A549 (cell line): ENCODE measurements around the gene KCNMA1. TPM values are rescaled to one million over a fixed set of nuclear protein-coding genes. Genes with fewer than 3 reads are reported as not detected.
A peak's percentile ranks its signal among the peaks of the same experiment; 100 is the strongest.

Experiments
- ATAC-seq, 2 experiments: fragments of 200-7000 bp in 1 of 2; fragments of >200 bp in 1 of 2; cut with Nextera tagmentation in 1 of 2; cut with Tn5 transposase in 1 of 2; 3 replicates each; pipeline versions ENCODE4 v1.8.0 to v1.9.1; 2018 to 2020; ENCODE audit warnings: mild to moderate bottlenecking in 1 of 2, moderate library complexity in 1 of 2
- CTCF ChIA-PET: fragments of 300-600 bp; sonication (Branson Sonifier 250); formaldehyde crosslinking; extraction: SDS; loops from one replicate; lab custom pipeline; 2021; ENCODE audit warnings: antibody characterized with exemption, inconsistent platforms; lab: Yijun Ruan, JAX
- POLR2A ChIA-PET: fragments of 350-600 bp; formaldehyde crosslinking; extraction: SDS; loops from one replicate; lab custom pipeline; 2021; ENCODE audit warnings: antibody characterized with exemption, inconsistent platforms; lab: Yijun Ruan, JAX
- DNase-seq, 2 experiments: peaks; one replicate each; pipeline versions ENCODE4 v3.0.0 to v3.0.0-alpha.2; 2011 to 2016; ENCODE audit warnings: low read depth in 1 of 2, low spot score in 1 of 2
- FAIRE-seq: peaks from 2 replicates; lab custom pipeline; 2011; peaks lifted over from hg19 to GRCh38; lab: Jason Lieb, UNC
- H3K27ac ChIP-seq, 2 experiments: fragments of >200 bp; sonication (Bioruptor Twin); formaldehyde crosslinking; 3 replicates each; pipeline ENCODE4 v1.5.1; 2016 to 2017
- H3K4me1 ChIP-seq: fragments of >200 bp; sonication (Bioruptor Twin); formaldehyde crosslinking; 3 replicates; pipeline ENCODE4 v1.6.1; 2016
- H3K4me2 ChIP-seq: fragments of >200 bp; sonication (Bioruptor Twin); formaldehyde crosslinking; 3 replicates; pipeline ENCODE4 v1.6.1; 2016
- H3K4me3 ChIP-seq: fragments of >200 bp; sonication (Bioruptor Twin); formaldehyde crosslinking; 3 replicates; pipeline ENCODE4 v1.5.1; 2016
- H3K9me3 ChIP-seq: fragments of >200 bp; sonication (Bioruptor Twin); formaldehyde crosslinking; 3 replicates; pipeline ENCODE4 v1.6.1; 2016
- BCL3 ChIP-seq: fragments of >200 bp; sonication (Bioruptor Twin); formaldehyde crosslinking; IDR thresholded peaks from 3 replicates; pipeline ENCODE4 v1.6.1; 2016
- CBX2 ChIP-seq: fragments of 200-600 bp; sonication (generic); IDR thresholded peaks from 2 replicates; pipeline ENCODE4 v1.6.1; 2016; ENCODE audit warnings: low read depth, mild to moderate bottlenecking, borderline replicate concordance
- CBX8 ChIP-seq: fragments of 200-600 bp; sonication (generic); IDR thresholded peaks from 2 replicates; pipeline ENCODE4 v1.6.1; 2016
- CHD2 ChIP-seq: fragments of 150-350 bp; IDR thresholded peaks from 2 replicates; pipeline ENCODE4 v1.6.1; 2014; ENCODE audit warnings: low read length; ENCODE audit not compliant: partially characterized antibody
- CTCF ChIP-seq: fragments of >200 bp; sonication (Bioruptor Twin); formaldehyde crosslinking; IDR thresholded peaks from 3 replicates; pipeline ENCODE4 v1.5.1; 2016
- E2F6 ChIP-seq: IDR thresholded peaks from 2 replicates; pipeline ENCODE4 v1.6.1; 2012; ENCODE audit warnings: low read depth, borderline replicate concordance
- ELK1 ChIP-seq: fragments of 150-350 bp; IDR thresholded peaks from 2 replicates; pipeline ENCODE4 v1.6.1; 2014; ENCODE audit warnings: low read depth, mild to moderate bottlenecking, low read length
- EP300 ChIP-seq, 2 experiments: fragments of >200 bp; sonication (Bioruptor Twin); formaldehyde crosslinking; IDR thresholded peaks; 2 replicates in 1 of 2; 3 replicates in 1 of 2; pipeline ENCODE4 v1.6.1; 2016 to 2017
- FOSL2 ChIP-seq, 2 experiments: fragments of 450-650 bp in 1 of 2; fragments of >200 bp in 1 of 2; sonication (Bioruptor Twin) in 1 of 2; formaldehyde crosslinking; IDR thresholded peaks; 2 replicates each; pipeline versions ENCODE4 v1.5.0 to v1.6.1; 2016 to 2020; ENCODE audit warnings: mild to moderate bottlenecking in 1 of 2, moderate library complexity in 1 of 2
- HDAC2 ChIP-seq: fragments of 200-600 bp; sonication (generic); IDR thresholded peaks from 2 replicates; pipeline ENCODE4 v1.6.1; 2016
- HEYL ChIP-seq: fragments of 250-450 bp; sonication (Bioruptor Pico); IDR thresholded peaks from 2 replicates; pipeline ENCODE4 v1.8.0; 2021; ENCODE audit warnings: mild to moderate bottlenecking, moderate library complexity
- HMGXB4 ChIP-seq: fragments of 250-450 bp; sonication (Bioruptor Pico); IDR thresholded peaks from 2 replicates; pipeline ENCODE4 v1.5.0; 2021; ENCODE audit warnings: mild to moderate bottlenecking, moderate library complexity, borderline replicate concordance
- HOXB5 ChIP-seq: fragments of 250-450 bp; sonication (Bioruptor Pico); IDR thresholded peaks from 2 replicates; pipeline ENCODE4 v1.5.0; 2020; ENCODE audit warnings: mild to moderate bottlenecking, moderate library complexity
- JUN ChIP-seq, 2 experiments: fragments of >200 bp; sonication (Bioruptor Twin); formaldehyde crosslinking; IDR thresholded peaks; 2 replicates in 1 of 2; 3 replicates in 1 of 2; pipeline ENCODE4 v1.6.1; 2016 to 2017
- MAX ChIP-seq: IDR thresholded peaks from 2 replicates; pipeline ENCODE4 v1.6.1; 2012
- NFE2L2 ChIP-seq: fragments of 150-350 bp; conservative IDR thresholded peaks from 2 replicates; pipeline ENCODE4 v1.6.1; 2014; ENCODE audit warnings: low read length
- RAD21 ChIP-seq, 2 experiments: fragments of >200 bp in 1 of 2; sonication (Bioruptor Twin) in 1 of 2; formaldehyde crosslinking in 1 of 2; IDR thresholded peaks in 1 of 2; conservative IDR thresholded peaks in 1 of 2; 2 replicates in 1 of 2; 3 replicates in 1 of 2; pipeline ENCODE4 v1.6.1; 2012 to 2018; ENCODE audit warnings: inconsistent platforms in 1 of 2
- RARB ChIP-seq: fragments of 250-450 bp; sonication (Bioruptor Pico); IDR thresholded peaks from 2 replicates; pipeline ENCODE4 v1.8.0; 2021; ENCODE audit warnings: mild to moderate bottlenecking, moderate library complexity
- RFX5 ChIP-seq: fragments of 450-650 bp; IDR thresholded peaks from 2 replicates; pipeline ENCODE4 v1.7.1; 2014; ENCODE audit warnings: antibody characterized with exemption, mild to moderate bottlenecking, moderate library complexity
- RNF2 ChIP-seq: fragments of 200-600 bp; sonication (generic); IDR thresholded peaks from 2 replicates; pipeline ENCODE4 v1.6.1; 2016; ENCODE audit warnings: low read depth, mild to moderate bottlenecking, antibody characterized with exemption, moderate library complexity, borderline replicate concordance
- TP53 ChIP-seq: fragments of 250-450 bp; sonication (Bioruptor Pico); IDR thresholded peaks from 2 replicates; pipeline ENCODE4 v1.5.0; 2021; ENCODE audit warnings: mild to moderate bottlenecking, moderate library complexity
- USF2 ChIP-seq: fragments of 450-650 bp; IDR thresholded peaks from 2 replicates; pipeline ENCODE4 v1.6.1; 2014; ENCODE audit warnings: antibody characterized with exemption
- ZC3H11A ChIP-seq: fragments of 450-650 bp; IDR thresholded peaks from 2 replicates; pipeline ENCODE4 v1.6.1; 2014; ENCODE audit warnings: antibody characterized with exemption, mild to moderate bottlenecking
- WGBS: methylation state at CpG from one replicate; pipeline ENCODE4 v1.1.6; 2017; ENCODE audit errors: missing lambda C conversion rate; 5-methylcytosine and 5-hydroxymethylcytosine counted together
- polyA plus RNA-seq, 4 experiments: library from polyadenylated mRNA; depleted of rRNA in 3 of 4; stranded (reverse); fragments of >200 nt; fragmentation: RNase III in 1 of 4; extraction: RNeasy Plus Mini Kit Qiagen cat#74134 plus additional on column Dnase treatment in 1 of 4; gene quantifications; 2 replicates in 3 of 4; 3 replicates in 1 of 4; pipeline ENCODE4 v1.2.3, GENCODE V29; 2011 to 2017

Gene KCNMA1
- polyA plus RNA-seq, 2 of the 4 experiments (the other 2 are of a cell fraction), result 14.9 to 30.6 TPM

- H3K4me2 ChIP-seq, result peak overlapping the region; percentile 4; the same call in 1 of the 3 replicates
- TF ChIP-seq RAD21 (conservative IDR thresholded peaks at IDR 0.05 in 1 of 2, IDR thresholded peaks at IDR 0.05 in 1 of 2), result no peak
- no peak for TF ChIP-seq JUN (IDR thresholded peaks at IDR 0.05)
- no peak for TF ChIP-seq TP53 (CRISPR knock-in tag)
- no peak for TF ChIP-seq RNF2
- TF ChIP-seq NFE2L2, result no peak
- TF ChIP-seq, all 56 proteins: peak for 0
- Histone ChIP-seq H3K4me3 (no peak overlapping the region), H3K9me3 (no peaks in the 10 kb centered on the region), H3K27ac (peak overlapping the region in 1 of 2 experiments; percentile 54; a peak in 1 of 6 replicates), H3K4me1 (peaks cover 16% of the 10 kb centered on the region; the same call in 2 of the 3 replicates)
- ChIA-PET POLR2A (no interaction called here), CTCF (interaction anchor here (0.6 to 0.7 kb wide), 2 partner anchors 22 to 178 kb away, joined by 3 read pairs; no protein-coding TSS in a partner anchor)
- DNase-seq (no peak), FAIRE-seq (no peak), ATAC-seq (no peak)
- 63% methylated on average over 4 of the region's 4 CpGs for WGBS
These were observed 174.1 kb downstream of the KCNMA1 start for GRCh38 chr10:77463499-77463898.

- Histone ChIP-seq H3K4me3 (no peak overlapping the region), H3K4me1 (peaks cover 16% of the 10 kb centered on the region; the same call in 2 of the 3 replicates), H3K9me3 (no peaks in the 10 kb centered on the region), H3K4me2 (no peak overlapping the region), H3K27ac (peak overlapping the region in 1 of 2 experiments; percentile 43; a peak in 1 of 6 replicates)
- DNase-seq (no peak), ATAC-seq (no peak), FAIRE-seq (no peak)
- ChIA-PET CTCF (interaction anchor here (1.0 to 1.3 kb wide), 2 partner anchors 8 to 182 kb away, joined by 3 to 4 read pairs; no protein-coding TSS in a partner anchor), POLR2A (no interaction called here)
- 82% methylated on average over 7 of the region's 7 CpGs for WGBS
- no peak for TF ChIP-seq HOXB5 (CRISPR knock-in tag)
- TF ChIP-seq E2F6, result no peak
- no peak for TF ChIP-seq FOSL2 (IDR thresholded peaks at IDR 0.05)
- TF ChIP-seq FOSL2 (CRISPR knock-in tag; IDR thresholded peaks at IDR 0.05), result no peak
- no peak for TF ChIP-seq CBX8
- no peak for TF ChIP-seq RNF2
- no peak for TF ChIP-seq RARB (CRISPR knock-in tag)
- TF ChIP-seq HDAC2, result no peak
- no peak for TF ChIP-seq BCL3
- no peak for TF ChIP-seq HMGXB4 (CRISPR knock-in tag)
- TF ChIP-seq MAX, result no peak
- TF ChIP-seq CBX2, result no peak
- TF ChIP-seq RFX5, result no peak
- no peak for TF ChIP-seq HEYL (CRISPR knock-in tag)
These were observed 175.8 kb downstream of the KCNMA1 start for GRCh38 chr10:77461636-77462296.

GRCh38 chr10:77459905-77460304 is 177.7 kb downstream of the KCNMA1 start:
- H3K27ac ChIP-seq, result no peak overlapping the region
- FAIRE-seq, result no peak
- H3K4me1 ChIP-seq, result peaks cover 27% of the 10 kb centered on the region
- H3K4me2 ChIP-seq, result no peak overlapping the region
- POLR2A ChIA-PET, result no interaction called here
- 91% methylated on average over 3 of the region's 3 CpGs for WGBS
- ATAC-seq, result no peak
- no peak for DNase-seq
- no peaks in the 10 kb centered on the region for H3K9me3 ChIP-seq
- no peak overlapping the region for H3K4me3 ChIP-seq
- CTCF ChIA-PET, result interaction anchor here (0.9 to 1.5 kb wide), 6 partner anchors 14 to 286 kb away, joined by 3 to 4 read pairs (median 3); no protein-coding TSS in a partner anchor
- TF ChIP-seq ZC3H11A (no peak), ELK1 (no peak), EP300 (IDR thresholded peaks at IDR 0.05) (no peak), CTCF (no peak), CHD2 (no peak), USF2 (no peak), RARB (CRISPR knock-in tag) (no peak)
